ENCODE measurements around the gene KIF23. TPM values are rescaled to one million over a fixed set of nuclear protein-coding genes. Genes with fewer than 3 reads are reported as not detected.
A peak's percentile ranks its signal among the peaks of the same experiment; 100 is the strongest.

Gene KIF23
- polyA plus RNA-seq, 1 donor, result 15.9 TPM

GRCh38 chr15:69410248-69410874, 3.8 kb upstream of the KIF23 start:
- no peaks in the 10 kb centered on the region for H3K9me3 ChIP-seq (ENCODE audit: control insufficient read depth, low read depth, low read length)
- no peaks in the 10 kb centered on the region for H3K36me3 ChIP-seq (ENCODE audit: control insufficient read depth, insufficient read depth, low read length)
- 60% methylated on average over 1 of the region's 9 CpGs for WGBS (ENCODE audit: insufficient coverage, low lambda C conversion rate)
- H3K27ac ChIP-seq (ENCODE audit: low read length), result no peak overlapping the region
- DNase-seq, result no peak
- no peaks in the 10 kb centered on the region for H3K27me3 ChIP-seq (ENCODE audit: control insufficient read depth, insufficient read depth, low read length)
- no peak overlapping the region for H3K4me3 ChIP-seq (ENCODE audit: low read length)
- no peaks in the 10 kb centered on the region for H3K4me1 ChIP-seq (ENCODE audit: control insufficient read depth, insufficient read depth, low read length)

GRCh38 chr15:69412274-69412673, 1.9 kb upstream of the KIF23 start:
- no peaks in the 10 kb centered on the region for H3K4me1 ChIP-seq (ENCODE audit: control insufficient read depth, insufficient read depth, low read length)
- no peak for DNase-seq
- no peaks in the 10 kb centered on the region for H3K9me3 ChIP-seq (ENCODE audit: control insufficient read depth, low read depth, low read length)
- no peak overlapping the region for H3K27ac ChIP-seq (ENCODE audit: low read length)
- H3K27me3 ChIP-seq (ENCODE audit: control insufficient read depth, insufficient read depth, low read length), result no peaks in the 10 kb centered on the region
- no peak overlapping the region for H3K4me3 ChIP-seq (ENCODE audit: low read length)
- no peaks in the 10 kb centered on the region for H3K36me3 ChIP-seq (ENCODE audit: control insufficient read depth, insufficient read depth, low read length)

GRCh38 chr15:69412701-69413100, 1.4 kb upstream of the KIF23 start:
- no CpG with 5 or more reads among the region's 1 CpG for WGBS (ENCODE audit: insufficient coverage, low lambda C conversion rate)
- Histone ChIP-seq H3K27me3 (ENCODE audit: control insufficient read depth, insufficient read depth, low read length) (no peaks in the 10 kb centered on the region), H3K36me3 (ENCODE audit: control insufficient read depth, insufficient read depth, low read length) (no peaks in the 10 kb centered on the region), H3K9me3 (ENCODE audit: control insufficient read depth, low read depth, low read length) (no peaks in the 10 kb centered on the region), H3K4me3 (ENCODE audit: low read length) (no peak overlapping the region), H3K4me1 (ENCODE audit: control insufficient read depth, insufficient read depth, low read length) (no peaks in the 10 kb centered on the region), H3K27ac (ENCODE audit: low read length) (no peak overlapping the region)
- DNase-seq, result no peak

GRCh38 chr15:69414701-69415167, 585 bp downstream of the KIF23 start:
- Histone ChIP-seq H3K4me3 (ENCODE audit: low read length) (peak overlapping the region; percentile 78), H3K36me3 (ENCODE audit: control insufficient read depth, insufficient read depth, low read length) (no peaks in the 10 kb centered on the region), H3K9me3 (ENCODE audit: control insufficient read depth, low read depth, low read length) (no peaks in the 10 kb centered on the region), H3K4me1 (ENCODE audit: control insufficient read depth, insufficient read depth, low read length) (no peaks in the 10 kb centered on the region), H3K27me3 (ENCODE audit: control insufficient read depth, insufficient read depth, low read length) (no peaks in the 10 kb centered on the region), H3K27ac (ENCODE audit: low read length) (peak overlapping the region; percentile 57)
- no CpG with 5 or more reads among the region's 29 CpGs for WGBS (ENCODE audit: insufficient coverage, low lambda C conversion rate)
- peak; percentile 9 to 50 for DNase-seq

- no peak overlapping the region for H3K27ac ChIP-seq (ENCODE audit: low read length)
- WGBS (ENCODE audit: insufficient coverage, low lambda C conversion rate), result 60% methylated on average over 3 of the region's 3 CpGs
These were observed 1.2 kb downstream of the KIF23 start for GRCh38 chr15:69415381-69415780.

GRCh38 chr15:69417581-69417980, 3.4 kb downstream of the KIF23 start:
- H3K27me3 ChIP-seq (ENCODE audit: control insufficient read depth, insufficient read depth, low read length), result no peaks in the 10 kb centered on the region
- H3K27ac ChIP-seq (ENCODE audit: low read length), result no peak overlapping the region
- H3K9me3 ChIP-seq (ENCODE audit: control insufficient read depth, low read depth, low read length), result no peaks in the 10 kb centered on the region
- H3K36me3 ChIP-seq (ENCODE audit: control insufficient read depth, insufficient read depth, low read length), result no peaks in the 10 kb centered on the region
- H3K4me1 ChIP-seq (ENCODE audit: control insufficient read depth, insufficient read depth, low read length), result no peaks in the 10 kb centered on the region
- DNase-seq, result no peak
- H3K4me3 ChIP-seq (ENCODE audit: low read length), result no peak overlapping the region

More at GRCh38 chr15:69415381-69415780, 1.2 kb downstream of the KIF23 start:
- peak overlapping the region; percentile 78 for H3K4me3 ChIP-seq (ENCODE audit: low read length)
- DNase-seq, result no peak
- no peaks in the 10 kb centered on the region for H3K9me3 ChIP-seq (ENCODE audit: control insufficient read depth, low read depth, low read length)
- no peaks in the 10 kb centered on the region for H3K4me1 ChIP-seq (ENCODE audit: control insufficient read depth, insufficient read depth, low read length)
- no peaks in the 10 kb centered on the region for H3K36me3 ChIP-seq (ENCODE audit: control insufficient read depth, insufficient read depth, low read length)
- H3K27me3 ChIP-seq (ENCODE audit: control insufficient read depth, insufficient read depth, low read length), result no peaks in the 10 kb centered on the region

- Histone ChIP-seq H3K9me3 (ENCODE audit: control insufficient read depth, low read depth, low read length) (no peaks in the 10 kb centered on the region), H3K4me3 (ENCODE audit: low read length) (no peak overlapping the region), H3K4me1 (ENCODE audit: control insufficient read depth, insufficient read depth, low read length) (no peaks in the 10 kb centered on the region), H3K27ac (ENCODE audit: low read length) (no peak overlapping the region), H3K36me3 (ENCODE audit: control insufficient read depth, insufficient read depth, low read length) (peaks cover 10% of the 10 kb centered on the region), H3K27me3 (ENCODE audit: control insufficient read depth, insufficient read depth, low read length) (no peaks in the 10 kb centered on the region)
- no peak for DNase-seq
These were observed 7.3 kb downstream of the KIF23 start for GRCh38 chr15:69421498-69421897.

- H3K4me1 ChIP-seq (ENCODE audit: control insufficient read depth, insufficient read depth, low read length), result no peaks in the 10 kb centered on the region
- H3K36me3 ChIP-seq (ENCODE audit: control insufficient read depth, insufficient read depth, low read length), result peaks cover 11% of the 10 kb centered on the region
- DNase-seq, result no peak
- no peak overlapping the region for H3K27ac ChIP-seq (ENCODE audit: low read length)
- H3K4me3 ChIP-seq (ENCODE audit: low read length), result no peak overlapping the region
- H3K27me3 ChIP-seq (ENCODE audit: control insufficient read depth, insufficient read depth, low read length), result no peaks in the 10 kb centered on the region
- no CpG with 5 or more reads among the region's 4 CpGs for WGBS (ENCODE audit: insufficient coverage, low lambda C conversion rate)
- H3K9me3 ChIP-seq (ENCODE audit: control insufficient read depth, low read depth, low read length), result no peaks in the 10 kb centered on the region
These were observed 8.3 kb downstream of the KIF23 start for GRCh38 chr15:69422336-69422895.

- Histone ChIP-seq H3K9me3 (ENCODE audit: control insufficient read depth, low read depth, low read length) (no peaks in the 10 kb centered on the region), H3K36me3 (ENCODE audit: control insufficient read depth, insufficient read depth, low read length) (peaks cover 11% of the 10 kb centered on the region), H3K27me3 (ENCODE audit: control insufficient read depth, insufficient read depth, low read length) (no peaks in the 10 kb centered on the region), H3K4me3 (ENCODE audit: low read length) (no peak overlapping the region), H3K27ac (ENCODE audit: low read length) (no peak overlapping the region), H3K4me1 (ENCODE audit: control insufficient read depth, insufficient read depth, low read length) (no peaks in the 10 kb centered on the region)
- no CpG with 5 or more reads among the region's 2 CpGs for WGBS (ENCODE audit: insufficient coverage, low lambda C conversion rate)
- DNase-seq, result no peak
These were observed 9.9 kb downstream of the KIF23 start for GRCh38 chr15:69424001-69424400.

- no peaks in the 10 kb centered on the region for H3K27me3 ChIP-seq (ENCODE audit: control insufficient read depth, insufficient read depth, low read length)
- no peaks in the 10 kb centered on the region for H3K4me1 ChIP-seq (ENCODE audit: control insufficient read depth, insufficient read depth, low read length)
- no peak for DNase-seq
- H3K27ac ChIP-seq (ENCODE audit: low read length), result no peak overlapping the region
- 92% methylated on average over 1 of the region's 1 CpG for WGBS (ENCODE audit: insufficient coverage, low lambda C conversion rate)
- H3K36me3 ChIP-seq (ENCODE audit: control insufficient read depth, insufficient read depth, low read length), result peaks cover 13% of the 10 kb centered on the region
- H3K4me3 ChIP-seq (ENCODE audit: low read length), result no peak overlapping the region
- no peaks in the 10 kb centered on the region for H3K9me3 ChIP-seq (ENCODE audit: control insufficient read depth, low read depth, low read length)
These were observed 10.7 kb downstream of the KIF23 start for GRCh38 chr15:69424748-69425413.

GRCh38 chr15:69433831-69434230, 19.7 kb downstream of the KIF23 start:
- no peak overlapping the region for H3K4me3 ChIP-seq (ENCODE audit: low read length)
- peaks cover 16% of the 10 kb centered on the region for H3K36me3 ChIP-seq (ENCODE audit: control insufficient read depth, insufficient read depth, low read length)
- no peaks in the 10 kb centered on the region for H3K4me1 ChIP-seq (ENCODE audit: control insufficient read depth, insufficient read depth, low read length)
- no CpG with 5 or more reads among the region's 1 CpG for WGBS (ENCODE audit: insufficient coverage, low lambda C conversion rate)
- H3K27ac ChIP-seq (ENCODE audit: low read length), result no peak overlapping the region
- DNase-seq, result no peak
- H3K27me3 ChIP-seq (ENCODE audit: control insufficient read depth, insufficient read depth, low read length), result no peaks in the 10 kb centered on the region
- no peaks in the 10 kb centered on the region for H3K9me3 ChIP-seq (ENCODE audit: control insufficient read depth, low read depth, low read length)
